AG04449 (cell line): ENCODE measurements around the gene PIP5K1C.

Experiments used
- CTCF ChIA-PET: fragments of 350-600 bp; formaldehyde crosslinking; extraction: SDS; loops from one replicate; lab custom pipeline; 2021; ENCODE audit warnings: antibody characterized with exemption; lab: Yijun Ruan, JAX
- POLR2A ChIA-PET: fragments of 400-600, 350-600 bp; formaldehyde crosslinking; extraction: SDS; loops from one replicate; lab custom pipeline; 2020; ENCODE audit warnings: antibody characterized with exemption, inconsistent platforms; lab: Yijun Ruan, JAX
- DNase-seq: peaks from one replicate; pipeline ENCODE4 v3.0.0-alpha.2; 2010; ENCODE audit warnings: low read depth, low spot score
- H3K4me3 ChIP-seq: 2 replicates; pipeline ENCODE4 v1.5.1; 2011; ENCODE audit warnings: low read depth, mild to moderate bottlenecking, control low read depth, low read length
- TF ChIP-seq, protein P1 (sequence below): IDR thresholded peaks from one replicate; pipeline ENCODE4 v1.5.1; 2011; ENCODE audit warnings: mild to moderate bottlenecking, moderate library complexity, low read length, control low read depth, inconsistent platforms; ENCODE audit not compliant: insufficient read depth; ENCODE audit errors: missing control alignments

Gene PIP5K1C

DNA sequence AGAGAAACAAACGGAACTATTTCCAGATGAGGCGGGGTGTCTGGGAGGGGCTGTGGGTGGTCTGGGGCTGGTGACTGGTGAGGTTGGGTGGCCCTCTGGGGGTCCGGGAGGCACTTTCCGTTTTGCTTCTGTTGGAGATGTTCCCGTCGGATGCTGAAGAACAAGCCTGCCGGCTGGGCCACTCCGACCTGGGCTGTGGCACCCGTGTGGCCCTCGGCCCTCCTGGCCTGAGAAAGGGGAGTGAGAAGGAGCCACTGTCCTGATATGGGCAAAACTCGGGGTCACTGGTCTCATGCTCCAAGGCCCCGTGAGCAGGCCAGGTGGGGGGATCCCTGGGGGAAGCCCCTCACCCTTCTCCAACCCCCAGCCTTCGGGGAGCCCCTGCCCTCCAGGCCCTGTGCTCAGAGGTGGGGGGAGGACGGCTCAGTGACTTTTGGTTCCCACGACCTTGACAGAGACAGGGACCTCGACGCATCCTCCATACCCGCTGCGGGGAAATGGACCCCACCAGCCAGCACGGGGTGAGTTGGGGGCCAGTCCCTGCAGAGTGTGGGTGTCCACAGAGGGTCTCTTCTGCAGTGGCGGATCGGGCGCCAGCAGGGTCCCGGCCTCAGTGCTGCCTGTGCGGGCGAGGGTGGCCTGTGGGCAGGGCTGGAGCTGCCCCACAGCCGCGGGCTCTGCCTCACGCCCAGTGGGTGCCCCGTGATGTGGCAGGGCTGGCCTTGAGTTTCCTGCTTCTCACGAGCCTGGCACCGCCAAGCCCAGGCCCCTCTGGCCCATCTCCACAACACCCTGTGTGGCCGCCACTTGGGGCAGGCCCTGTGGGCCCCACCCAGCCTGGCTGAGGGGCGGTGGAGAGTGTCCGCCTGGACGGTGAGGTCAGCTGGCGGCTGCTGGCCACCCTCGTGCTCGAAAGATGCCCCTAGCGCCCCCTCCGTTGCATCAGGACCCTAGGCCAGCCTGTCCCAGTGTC lies 89.2 kb downstream of the PIP5K1C start:
- CTCF ChIA-PET: interaction anchor here (1.1 to 3.6 kb wide), 2 partner anchors 7 to 65 kb away, joined by 3 to 37 read pairs; no protein-coding TSS in a partner anchor
- POLR2A ChIA-PET: no interaction called here
- no peak overlapping the region for H3K4me3 ChIP-seq
- TF ChIP-seq, protein P1, sequence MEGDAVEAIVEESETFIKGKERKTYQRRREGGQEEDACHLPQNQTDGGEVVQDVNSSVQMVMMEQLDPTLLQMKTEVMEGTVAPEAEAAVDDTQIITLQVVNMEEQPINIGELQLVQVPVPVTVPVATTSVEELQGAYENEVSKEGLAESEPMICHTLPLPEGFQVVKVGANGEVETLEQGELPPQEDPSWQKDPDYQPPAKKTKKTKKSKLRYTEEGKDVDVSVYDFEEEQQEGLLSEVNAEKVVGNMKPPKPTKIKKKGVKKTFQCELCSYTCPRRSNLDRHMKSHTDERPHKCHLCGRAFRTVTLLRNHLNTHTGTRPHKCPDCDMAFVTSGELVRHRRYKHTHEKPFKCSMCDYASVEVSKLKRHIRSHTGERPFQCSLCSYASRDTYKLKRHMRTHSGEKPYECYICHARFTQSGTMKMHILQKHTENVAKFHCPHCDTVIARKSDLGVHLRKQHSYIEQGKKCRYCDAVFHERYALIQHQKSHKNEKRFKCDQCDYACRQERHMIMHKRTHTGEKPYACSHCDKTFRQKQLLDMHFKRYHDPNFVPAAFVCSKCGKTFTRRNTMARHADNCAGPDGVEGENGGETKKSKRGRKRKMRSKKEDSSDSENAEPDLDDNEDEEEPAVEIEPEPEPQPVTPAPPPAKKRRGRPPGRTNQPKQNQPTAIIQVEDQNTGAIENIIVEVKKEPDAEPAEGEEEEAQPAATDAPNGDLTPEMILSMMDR: no peak
- DNase-seq: no peak

DNA sequence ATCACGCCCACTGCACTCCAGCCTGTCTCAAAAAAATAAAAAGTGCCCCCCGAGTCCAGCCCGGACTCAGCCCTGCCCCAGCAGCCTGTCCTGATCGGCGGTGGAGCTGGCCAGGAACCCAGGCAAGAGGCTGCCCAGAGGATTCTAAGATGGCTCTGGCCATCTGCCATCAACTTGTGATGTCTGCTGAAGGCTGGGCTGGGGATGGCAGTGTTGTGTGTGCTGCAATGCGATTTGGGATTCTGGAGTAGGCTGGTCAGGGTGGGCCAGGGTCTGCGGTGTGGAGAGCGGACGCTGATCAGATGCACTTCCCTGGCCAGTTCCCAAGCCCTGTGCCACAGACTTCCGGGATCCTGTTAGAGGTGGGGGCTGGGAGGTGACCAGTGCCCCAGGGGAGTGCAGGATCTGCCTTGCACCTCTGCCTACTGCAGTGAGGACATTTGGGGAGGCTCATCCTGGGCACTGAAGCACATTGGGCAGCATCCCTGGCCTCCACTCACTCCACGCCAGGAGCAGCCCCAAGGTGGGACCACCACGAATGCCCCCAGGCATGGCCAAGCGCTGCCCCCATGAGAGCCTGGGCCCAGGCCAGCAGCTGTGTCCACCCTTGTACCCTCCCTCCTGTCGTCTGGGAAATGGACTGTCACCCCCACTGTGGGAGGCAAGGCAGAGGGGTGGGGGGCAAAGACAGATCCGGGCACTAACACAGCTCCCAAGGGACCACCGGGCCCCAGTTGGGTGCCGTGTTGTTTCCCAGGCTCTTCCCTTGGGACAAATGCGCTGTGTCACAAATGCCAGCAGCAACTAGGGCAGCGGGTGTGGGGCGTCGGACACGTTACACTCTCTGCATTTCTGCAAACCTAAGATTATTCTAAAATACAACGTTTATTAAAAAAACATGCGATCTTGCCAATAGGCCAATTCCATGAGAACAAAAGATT lies 90.2 kb downstream of the PIP5K1C start:
- TF ChIP-seq, protein P1: no peak
- DNase-seq: no peak
- ChIA-PET POLR2A (no interaction called here), CTCF (interaction anchor here (1.3 to 3.6 kb wide), 4 partner anchors 8 to 90 kb away, joined by 3 to 37 read pairs (median 4); partner anchors contain the start of genes GIPC3 and PIP5K1C)
- no peak overlapping the region for H3K4me3 ChIP-seq

DNA sequence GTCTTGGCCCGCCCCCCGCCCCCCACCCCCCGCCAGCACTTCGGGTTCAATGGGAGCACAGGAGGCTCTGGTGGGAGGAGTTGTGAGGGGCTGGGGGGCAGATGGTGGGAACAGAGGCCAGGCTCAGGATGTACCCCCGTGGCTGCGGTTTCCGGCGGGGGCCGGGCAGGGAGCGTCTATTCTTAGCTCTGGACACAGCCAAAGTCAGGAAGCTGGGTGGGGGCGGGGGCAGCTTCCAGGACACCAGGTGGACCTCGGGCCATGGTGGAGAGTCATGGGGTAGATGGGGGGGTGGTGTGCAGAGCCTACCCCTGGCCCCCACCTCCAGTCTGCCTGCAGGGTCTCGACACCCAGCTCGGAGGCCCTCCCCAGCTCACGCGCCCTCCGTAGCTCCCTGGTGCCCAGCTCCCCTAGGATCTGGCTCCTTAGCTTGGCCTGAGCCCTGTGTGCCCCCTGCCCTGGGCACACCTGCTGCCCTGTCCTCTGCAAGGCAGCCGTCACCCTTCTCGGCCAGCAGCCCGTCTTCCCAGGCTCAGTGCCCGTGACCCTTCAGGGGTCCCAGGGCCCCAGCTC lies 91.4 kb downstream of the PIP5K1C start:
- TF ChIP-seq, protein P1: no peak
- DNase-seq: no peak
- H3K4me3 ChIP-seq: no peak overlapping the region
- CTCF ChIA-PET: interaction anchor here (0.8 to 3.6 kb wide), 8 partner anchors 9 to 304 kb away, joined by 3 to 37 read pairs (median 4); partner anchors contain the start of genes GIPC3 and PIP5K1C
- POLR2A ChIA-PET: interaction anchor here (0.5 to 0.6 kb wide), 2 partner anchors 51 to 53 kb away, joined by 4 read pairs; no protein-coding TSS in a partner anchor

DNA sequence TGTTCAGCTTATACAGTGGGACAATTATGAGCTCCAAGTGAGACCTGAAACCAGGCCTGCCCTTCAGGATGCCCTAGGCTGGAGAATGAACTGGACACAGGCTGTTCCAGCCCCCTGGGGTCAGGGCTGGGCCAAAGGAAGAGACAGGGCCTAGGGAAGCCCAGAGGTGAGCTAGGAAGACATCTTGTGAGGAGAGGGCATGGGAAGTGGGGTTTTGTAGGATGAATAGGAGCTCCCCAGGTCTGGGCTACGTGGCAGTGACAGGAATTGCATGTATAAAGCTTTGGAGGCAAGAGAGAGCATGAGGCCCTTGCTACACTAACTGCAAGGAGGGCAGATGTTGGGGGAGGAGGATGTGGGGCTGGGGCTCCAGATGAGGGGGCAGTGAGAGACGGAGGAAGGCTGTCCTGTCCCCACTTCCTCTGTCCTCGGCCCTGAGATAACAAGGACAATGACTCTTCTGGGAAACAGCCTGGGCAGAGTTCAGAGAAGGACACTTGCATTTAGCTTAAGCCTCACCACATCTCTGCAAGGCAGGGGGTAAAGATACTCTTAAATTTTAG lies 92.1 kb downstream of the PIP5K1C start:
- DNase-seq: no peak
- CTCF ChIA-PET: interaction anchor here (0.7 to 3.6 kb wide), 9 partner anchors 10 to 303 kb away, joined by 3 to 37 read pairs (median 4); partner anchors contain the start of gene PIP5K1C
- no peak overlapping the region; the same call in 1 of the 2 replicates for H3K4me3 ChIP-seq
- TF ChIP-seq, protein P1: no peak
- POLR2A ChIA-PET: interaction anchor here (1.5 kb wide), 1 partner anchor 13 kb away, joined by 5 read pairs; no protein-coding TSS in a partner anchor

DNA sequence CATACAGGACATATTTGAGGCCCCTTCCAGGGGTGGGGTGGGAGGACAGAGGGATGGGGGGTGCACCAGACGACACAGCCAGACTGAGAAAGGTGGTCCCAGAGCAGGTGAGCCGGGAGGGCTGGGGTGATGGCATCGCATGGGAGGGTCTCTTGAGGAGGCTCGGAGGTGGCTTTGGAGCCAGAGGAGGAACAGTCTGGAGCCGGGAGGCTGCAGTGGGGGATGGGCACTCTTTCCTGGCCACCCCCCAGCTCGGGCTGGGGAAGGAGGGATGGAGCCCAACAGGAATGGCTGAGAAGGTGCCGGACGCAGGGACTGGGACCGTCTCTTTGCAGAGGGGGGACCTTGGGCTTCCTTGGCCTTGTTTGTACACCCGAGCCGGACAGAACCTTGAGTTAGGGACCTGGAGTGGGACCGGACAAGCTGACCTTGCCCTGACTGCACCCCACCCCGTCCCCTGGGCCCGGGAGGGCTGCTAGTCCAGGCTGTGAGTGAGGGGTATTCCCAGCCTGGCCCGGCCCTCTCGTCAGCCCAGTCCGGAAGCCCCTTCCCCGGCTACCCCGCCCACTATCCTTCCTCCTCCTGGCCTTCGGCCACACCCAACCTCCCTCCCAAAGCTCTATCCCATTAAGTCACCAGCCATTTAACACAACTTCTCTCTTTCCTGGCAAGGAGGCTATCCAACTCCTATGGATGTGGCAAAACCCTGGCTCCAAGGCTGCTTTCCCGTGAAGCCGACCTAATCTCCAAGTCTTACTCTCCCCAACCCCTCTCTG lies 92.8 kb downstream of the PIP5K1C start:
- H3K4me3 ChIP-seq: peak overlapping the region; percentile 72
- TF ChIP-seq, protein P1: no peak
- ChIA-PET CTCF (interaction anchor here (0.7 to 3.6 kb wide), 8 partner anchors 11 to 303 kb away, joined by 3 to 37 read pairs (median 4); no protein-coding TSS in a partner anchor), POLR2A (interaction anchor here (1.5 kb wide), 1 partner anchor 13 kb away, joined by 5 read pairs; no protein-coding TSS in a partner anchor)
- no peak for DNase-seq
